Kidney (tissue), 14 donors: ENCODE data around the gene ADIPOR2. TPM values are rescaled to one million over a fixed set of nuclear protein-coding genes. Genes with fewer than 3 reads are reported as not detected.

Source experiments
- DNase-seq, 5 donors: peaks; one replicate each; pipeline ENCODE4 v3.0.0-alpha.2; 2013 to 2020
- FAIRE-seq: peaks from 2 replicates; lab custom pipeline; 2012; peaks lifted over from hg19 to GRCh38; lab: Jason Lieb, UNC
- H3K27ac ChIP-seq, 2 donors: one replicate each; pipeline ENCODE4 v1.7.0; 2013; ENCODE audit warnings: low read depth in 2 of 2, low read length in 2 of 2, inconsistent platforms in 1 of 2
- H3K27me3 ChIP-seq: one replicate; pipeline ENCODE4 v1.7.1; 2013; ENCODE audit warnings: low read length, inconsistent platforms; ENCODE audit not compliant: control insufficient read depth, insufficient read depth
- H3K36me3 ChIP-seq, 3 donors: one replicate each; pipeline versions ENCODE4 v1.7.0 to v1.7.1; 2013; ENCODE audit warnings: low read length in 3 of 3, control low read depth in 1 of 3, inconsistent platforms in 1 of 3; ENCODE audit not compliant: insufficient read depth in 3 of 3, control insufficient read depth in 2 of 3
- H3K4me1 ChIP-seq, 3 donors: one replicate each; pipeline versions ENCODE4 v1.7.0 to v1.7.1; 2013; ENCODE audit warnings: low read length in 3 of 3, inconsistent platforms in 1 of 3, low read depth in 1 of 3; ENCODE audit not compliant: control insufficient read depth in 2 of 3, insufficient read depth in 2 of 3
- H3K4me3 ChIP-seq, 3 donors: one replicate each; pipeline versions ENCODE4 v1.7.0 to v1.8.1; 2013; ENCODE audit warnings: low read length in 3 of 3, control low read depth in 1 of 3, inconsistent platforms in 1 of 3
- H3K9ac ChIP-seq, 3 donors: one replicate each; pipeline versions ENCODE4 v1.7.0 to v1.7.1; 2013; ENCODE audit warnings: low read length in 3 of 3, control low read depth in 1 of 3, inconsistent platforms in 1 of 3
- H3K9me3 ChIP-seq, 3 donors: one replicate each; pipeline versions ENCODE4 v1.7.0 to v1.7.1; 2013; ENCODE audit warnings: low read length in 3 of 3, control low read depth in 1 of 3, inconsistent platforms in 1 of 3; ENCODE audit not compliant: control insufficient read depth in 2 of 3, insufficient read depth in 1 of 3
- intact Hi-C: fragments of 100-400 bp; cut with DNase I; formaldehyde crosslinking; loops from one replicate; pipeline ENCODE4 v1.11.1; 2022
- polyA plus RNA-seq: library from polyadenylated mRNA; stranded (reverse); fragments of 350-450 nt; fragmentation: Illumina TruSeq; extraction: RNeasy Lipid Tissue Mini Kit (QIAGEN cat#74804); gene quantifications from one replicate; pipeline ENCODE4 v1.2.3, GENCODE V29; 2014; ENCODE audit warnings: low read depth, low replicate concordance; ENCODE audit not compliant: insufficient read depth
- total RNA-seq: library from RNA; stranded (reverse); fragmentation: NEBNext Ultra II Directional; extraction: Animal tissue kit (Norgen Biotek cat#: 25700); gene quantifications from one replicate; pipeline ENCODE4 v1.2.1, GENCODE V29; 2021
- TF ChIP-seq, protein P1 (sequence below): IDR thresholded peaks from 3 replicates; pipeline ENCODE4 v1.5.1; 2012; ENCODE audit warnings: mild to moderate bottlenecking, moderate library complexity, borderline replicate concordance; ENCODE audit not compliant: insufficient read depth; ENCODE audit errors: extremely low read depth
- donor health status: control.
- donor health status: control.
- donor health status: control.
- donor health status: control.
- donor health status: control.
- donor health status: DM: yes; HTN: yes; CAD: no.
- donor health status: Normal renal cell carcinoma (clear cell type).

The ADIPOR2 gene
- total and polyA plus RNA-seq, 2 donors from 2014 or later = 26.7 to 50.0 TPM

DNA sequence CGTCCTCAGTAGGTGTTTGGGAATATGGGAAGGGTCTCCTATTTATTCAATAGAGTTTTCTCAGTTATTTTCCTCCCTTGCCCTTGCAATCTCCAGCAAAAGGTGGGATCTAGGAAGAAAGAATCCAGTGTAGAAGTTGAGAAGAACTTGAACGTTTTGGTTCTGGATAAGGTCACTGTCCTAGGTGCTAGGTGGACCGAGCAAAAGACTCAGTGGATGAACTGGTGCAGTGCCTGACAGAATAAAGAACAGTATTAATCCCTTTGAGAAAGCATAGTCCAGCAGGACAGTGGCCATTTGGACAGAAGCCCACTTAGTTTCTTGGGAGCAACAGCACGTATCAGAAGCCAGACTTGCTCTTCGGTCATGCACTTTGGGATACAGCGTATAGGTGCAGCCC is 96.8 kb downstream of the ADIPOR2 start:
- Histone ChIP-seq H3K4me3 (no peak overlapping the region), H3K36me3 (peaks cover 3 to 13% (median 9%) of the 10 kb centered on the region in 3 donors), H3K9ac (no peak overlapping the region), H3K27ac (no peak overlapping the region), H3K27me3 (no peaks in the 10 kb centered on the region), H3K4me1 (no peaks in the 10 kb centered on the region), H3K9me3 (no peaks in the 10 kb centered on the region)
- intact Hi-C loops = no loop called here
- FAIRE-seq (no peak), DNase-seq (no peak)
- TF ChIP-seq, protein P1, sequence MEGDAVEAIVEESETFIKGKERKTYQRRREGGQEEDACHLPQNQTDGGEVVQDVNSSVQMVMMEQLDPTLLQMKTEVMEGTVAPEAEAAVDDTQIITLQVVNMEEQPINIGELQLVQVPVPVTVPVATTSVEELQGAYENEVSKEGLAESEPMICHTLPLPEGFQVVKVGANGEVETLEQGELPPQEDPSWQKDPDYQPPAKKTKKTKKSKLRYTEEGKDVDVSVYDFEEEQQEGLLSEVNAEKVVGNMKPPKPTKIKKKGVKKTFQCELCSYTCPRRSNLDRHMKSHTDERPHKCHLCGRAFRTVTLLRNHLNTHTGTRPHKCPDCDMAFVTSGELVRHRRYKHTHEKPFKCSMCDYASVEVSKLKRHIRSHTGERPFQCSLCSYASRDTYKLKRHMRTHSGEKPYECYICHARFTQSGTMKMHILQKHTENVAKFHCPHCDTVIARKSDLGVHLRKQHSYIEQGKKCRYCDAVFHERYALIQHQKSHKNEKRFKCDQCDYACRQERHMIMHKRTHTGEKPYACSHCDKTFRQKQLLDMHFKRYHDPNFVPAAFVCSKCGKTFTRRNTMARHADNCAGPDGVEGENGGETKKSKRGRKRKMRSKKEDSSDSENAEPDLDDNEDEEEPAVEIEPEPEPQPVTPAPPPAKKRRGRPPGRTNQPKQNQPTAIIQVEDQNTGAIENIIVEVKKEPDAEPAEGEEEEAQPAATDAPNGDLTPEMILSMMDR = no peak

DNA sequence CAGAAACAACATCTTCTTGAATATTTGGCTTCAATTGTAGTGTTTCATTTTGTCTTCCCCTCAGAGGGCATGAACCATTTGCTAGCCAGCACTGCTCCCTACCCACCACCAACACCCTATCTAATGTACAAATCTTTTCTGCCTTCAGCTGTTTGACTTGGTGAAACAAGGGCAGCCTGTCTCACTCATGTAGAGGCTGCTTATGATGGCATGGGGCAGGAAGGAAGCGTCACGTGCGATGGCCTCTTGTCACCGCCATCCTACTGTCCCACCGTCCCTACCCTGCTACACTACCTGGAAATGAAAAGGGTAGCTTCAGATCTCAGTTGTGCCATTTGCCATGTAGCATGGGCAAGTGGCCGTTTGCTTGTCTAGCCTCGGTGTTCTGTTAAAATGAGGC is 99.6 kb downstream of the ADIPOR2 start:
- peaks cover 0 to 8% (median 0%) of the 10 kb centered on the region in 3 donors for H3K4me1 ChIP-seq
- FAIRE-seq = no peak
- H3K36me3 ChIP-seq = peaks cover 3 to 13% (median 9%) of the 10 kb centered on the region in 3 donors
- H3K9me3 ChIP-seq = no peaks in the 10 kb centered on the region
- no peak overlapping the region for H3K9ac ChIP-seq
- H3K27me3 ChIP-seq = no peaks in the 10 kb centered on the region
- no peak overlapping the region for H3K27ac ChIP-seq
- H3K4me3 ChIP-seq = no peak overlapping the region
- TF ChIP-seq, protein P1 = no peak
- intact Hi-C loops = loop anchor here (5.0 to 10.0 kb wide), 2 partner anchors 138 to 144 kb away; no protein-coding TSS in a partner anchor
- DNase-seq = peak in 1 of 5 donors; percentile 21

DNA sequence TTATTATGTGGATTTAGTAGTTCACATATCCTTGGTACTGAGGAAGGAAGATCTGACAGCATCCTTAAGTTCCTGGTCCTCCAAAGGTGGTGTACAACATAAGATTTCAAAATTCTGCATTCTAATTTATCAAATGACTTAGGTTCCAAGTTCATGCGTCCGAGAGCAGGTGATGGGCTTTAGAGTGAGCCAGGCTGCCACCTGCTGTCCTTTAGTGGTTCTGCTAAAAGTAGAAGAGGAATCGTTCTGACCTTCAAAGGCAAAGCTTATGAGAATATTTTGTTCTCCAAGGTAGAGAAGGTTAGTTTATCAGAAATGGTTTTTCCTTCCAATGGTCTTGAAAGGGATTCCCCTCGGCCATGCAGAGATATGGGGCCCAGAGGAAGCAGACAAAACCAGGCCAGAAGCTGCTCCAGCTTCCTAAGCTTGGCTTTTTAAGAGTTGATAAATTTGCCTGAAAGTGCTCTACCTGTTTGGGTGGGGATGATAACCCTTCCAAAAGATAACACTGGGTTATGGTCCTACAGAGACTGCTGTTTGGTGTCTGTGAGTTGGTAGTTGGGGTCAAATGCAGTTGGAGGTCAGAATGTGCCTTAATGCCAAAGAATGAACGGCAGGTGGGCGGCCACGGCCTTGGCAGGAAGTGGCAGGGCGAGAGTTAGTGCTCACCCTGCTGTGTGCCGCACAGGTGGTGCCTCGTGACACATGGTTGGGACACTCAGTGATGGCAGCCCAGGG is 100.4 kb downstream of the ADIPOR2 start:
- H3K4me3 ChIP-seq = no peak overlapping the region
- H3K27ac ChIP-seq = no peak overlapping the region
- H3K9ac ChIP-seq = no peak overlapping the region
- no peaks in the 10 kb centered on the region for H3K27me3 ChIP-seq
- FAIRE-seq = peak; percentile 97
- peak; percentile 42 to 78 (median 71) for DNase-seq
- H3K9me3 ChIP-seq = no peaks in the 10 kb centered on the region
- intact Hi-C loops = loop anchor here (5.0 to 10.0 kb wide), 2 partner anchors 139 to 144 kb away; no protein-coding TSS in a partner anchor
- peaks cover 3 to 7% (median 7%) of the 10 kb centered on the region in 3 donors for H3K36me3 ChIP-seq
- TF ChIP-seq, protein P1 = peak; percentile 81
- H3K4me1 ChIP-seq = peaks cover 0 to 12% (median 4%) of the 10 kb centered on the region in 3 donors
